GM18867 (cell line): ENCODE data around the gene OR13G1.
A peak's percentile ranks its signal among the peaks of the same experiment; 100 is the strongest.
"Not testable (repeated sequence)": the region's sequence is repeated elsewhere in the genome, so short reads cannot be mapped to it uniquely, and the experiment has no call there.

Experiments
- ATAC-seq: cut with Tn5 transposase; IDR thresholded peaks from one replicate; pipeline ENCODE4 v1.9.1; 2021; ENCODE audit warnings: mild to moderate bottlenecking, moderate library complexity; ENCODE audit not compliant: unreplicated experiment

The OR13G1 gene, protein sequence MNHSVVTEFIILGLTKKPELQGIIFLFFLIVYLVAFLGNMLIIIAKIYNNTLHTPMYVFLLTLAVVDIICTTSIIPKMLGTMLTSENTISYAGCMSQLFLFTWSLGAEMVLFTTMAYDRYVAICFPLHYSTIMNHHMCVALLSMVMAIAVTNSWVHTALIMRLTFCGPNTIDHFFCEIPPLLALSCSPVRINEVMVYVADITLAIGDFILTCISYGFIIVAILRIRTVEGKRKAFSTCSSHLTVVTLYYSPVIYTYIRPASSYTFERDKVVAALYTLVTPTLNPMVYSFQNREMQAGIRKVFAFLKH

GRCh38 chr1:247679639-247680038 is at the start of gene OR13G1:
OR13G1 (minus strand) TSS chr1:247679739; CDS start chr1:247673041, 6,698 bp downstream.
- no peak for ATAC-seq

DNA sequence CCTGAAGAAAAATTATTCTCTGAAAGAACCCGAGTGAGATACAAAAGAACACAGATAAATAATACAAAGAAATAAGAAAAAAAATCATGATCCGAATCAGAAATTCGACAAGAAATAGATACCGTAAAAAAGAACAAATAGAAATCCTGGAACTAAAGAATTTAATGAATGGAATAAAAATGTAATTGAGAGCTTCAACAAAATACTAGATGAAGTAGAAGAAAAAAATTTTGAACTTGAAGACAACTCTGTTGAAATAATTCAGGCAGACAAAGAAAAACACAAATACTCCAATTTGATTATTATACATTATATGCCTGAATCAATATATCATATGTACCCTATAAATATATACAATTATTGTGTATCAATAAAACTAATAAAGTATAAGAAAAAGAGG is 41.7 kb upstream of the OR13G1 start:
- no peak for ATAC-seq

DNA sequence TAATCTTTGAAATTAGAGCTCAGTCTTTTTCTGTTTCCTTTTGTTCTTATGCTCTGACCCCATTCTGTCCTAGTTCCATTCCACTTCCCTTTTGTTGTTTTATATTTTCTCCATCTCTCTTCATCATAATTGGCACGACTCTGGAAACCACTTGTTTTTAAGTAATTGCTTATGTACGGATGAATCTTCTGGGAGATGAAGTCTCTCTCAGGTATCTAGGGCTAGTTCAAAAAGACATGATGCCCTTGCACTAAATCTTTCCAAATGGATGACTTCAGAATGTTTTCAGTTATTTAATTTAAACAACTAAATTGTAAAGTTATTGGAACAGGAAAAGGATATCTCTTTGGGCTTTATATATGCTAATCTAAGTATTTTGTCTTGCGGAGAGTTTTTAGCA is 37.0 kb upstream of the OR13G1 start, which contains the start of gene OR6F1:
OR6F1 (minus strand) TSS at position 101 of the 400 bp plus-strand sequence. CDS start 3,891 bp downstream, outside the sequence.
- ATAC-seq: no peak

GRCh38 chr1:247713753-247714152 is 34.2 kb upstream of the OR13G1 start:
- no peak for ATAC-seq

DNA sequence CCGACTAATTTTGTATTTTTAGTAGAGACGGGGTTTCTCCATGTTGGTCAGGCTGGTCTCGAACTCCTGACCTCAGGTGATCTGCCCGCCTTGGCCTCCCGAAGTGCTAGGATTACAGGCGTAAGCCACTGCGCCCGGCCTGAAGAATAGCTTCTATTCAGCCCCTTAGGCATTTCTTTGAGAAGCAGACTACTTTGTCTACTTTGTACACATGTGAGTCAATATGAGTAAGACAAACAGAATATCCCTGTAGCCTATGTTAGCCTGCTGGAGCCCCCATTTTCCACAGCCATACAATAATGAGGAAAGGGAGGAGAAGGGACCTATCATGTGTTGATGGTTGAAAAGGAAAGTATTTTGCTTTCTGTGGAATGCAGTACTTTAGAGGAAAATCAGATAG is 31.1 kb upstream of the OR13G1 start:
- not testable (repeated sequence) for ATAC-seq

GRCh38 chr1:247701338-247701737 is 21.8 kb upstream of the OR13G1 start:
- ATAC-seq: no peak

DNA sequence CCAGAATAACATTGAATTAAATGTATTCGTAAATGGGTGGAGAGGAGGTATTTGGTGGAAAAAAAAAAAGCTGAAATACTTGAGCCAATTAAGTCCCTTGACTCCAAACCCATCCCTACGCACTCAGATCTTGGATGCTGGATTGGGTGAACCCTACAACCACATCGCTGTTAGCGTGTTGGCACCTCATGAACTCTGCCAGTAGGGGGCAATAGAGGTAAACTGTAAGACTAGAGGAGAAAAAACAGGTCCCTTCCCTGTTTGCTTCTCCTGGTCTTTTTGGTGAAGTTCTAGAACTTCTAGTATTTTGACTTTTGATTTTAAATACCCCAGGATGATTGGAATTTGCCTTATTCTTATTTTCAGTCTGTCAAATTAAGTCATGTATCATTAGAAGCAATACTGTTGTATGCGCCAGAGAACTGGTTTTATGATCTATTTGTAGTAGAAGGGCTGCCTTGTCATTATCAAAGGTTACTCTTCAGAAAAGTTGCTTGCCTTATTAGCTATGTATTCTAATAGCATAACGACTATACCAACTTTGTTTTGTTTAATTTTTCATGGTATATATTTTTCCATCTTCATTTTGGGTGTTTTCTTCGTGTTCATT is 1.9 kb upstream of the OR13G1 start:
- ATAC-seq: peak; percentile 94

DNA sequence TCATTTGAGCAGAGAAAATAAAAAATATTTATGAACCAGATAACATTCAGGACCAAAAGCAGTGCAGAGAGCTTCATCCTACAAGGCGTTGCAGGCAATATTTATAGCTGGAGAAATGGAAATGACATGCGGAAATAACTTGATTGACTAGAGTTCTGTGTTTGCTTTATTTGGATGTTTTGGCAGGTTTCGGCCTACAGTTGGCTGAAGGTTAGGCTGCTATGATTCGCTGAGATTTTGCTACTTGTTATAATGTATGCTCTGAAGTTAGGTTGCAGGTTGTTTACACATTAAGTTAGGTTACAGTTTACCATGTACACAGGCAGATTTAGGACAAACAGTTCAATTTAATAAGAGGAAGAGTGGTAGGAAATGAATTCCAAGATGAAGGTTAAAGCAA is 632 bp upstream of the OR13G1 start:
- ATAC-seq: no peak

GRCh38 chr1:247669225-247669624 is 10.3 kb downstream of the OR13G1 start:
- ATAC-seq: no peak

GRCh38 chr1:247656221-247656875 is 23.2 kb downstream of the OR13G1 start:
- ATAC-seq: no peak

- ATAC-seq: no peak
Measured at GRCh38 chr1:247653040-247653439, 26.5 kb downstream of the OR13G1 start.

- no peak for ATAC-seq
Measured at GRCh38 chr1:247647864-247648263, 31.7 kb downstream of the OR13G1 start.

DNA sequence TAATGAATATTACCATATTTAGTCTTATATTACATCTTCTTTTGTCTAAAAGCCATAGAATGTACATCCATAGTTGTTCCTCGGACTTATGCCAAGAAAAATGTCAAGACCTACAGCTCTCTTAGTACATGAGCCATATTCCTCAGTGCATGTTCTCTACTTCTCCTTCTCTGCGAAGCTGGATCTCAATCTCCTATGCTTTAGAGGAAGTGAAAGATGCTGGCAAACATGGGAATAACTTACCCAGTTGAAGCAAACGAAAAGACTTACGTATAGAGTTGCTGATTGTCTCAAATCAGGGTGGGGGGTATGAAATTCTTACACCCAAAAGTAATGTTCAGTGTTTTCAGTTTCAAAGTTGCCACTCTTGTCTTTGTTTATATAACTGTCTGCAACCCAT is 32.7 kb downstream of the OR13G1 start:
- ATAC-seq: no peak

- ATAC-seq: no peak
Measured at GRCh38 chr1:247642742-247643141, 36.8 kb downstream of the OR13G1 start.

DNA sequence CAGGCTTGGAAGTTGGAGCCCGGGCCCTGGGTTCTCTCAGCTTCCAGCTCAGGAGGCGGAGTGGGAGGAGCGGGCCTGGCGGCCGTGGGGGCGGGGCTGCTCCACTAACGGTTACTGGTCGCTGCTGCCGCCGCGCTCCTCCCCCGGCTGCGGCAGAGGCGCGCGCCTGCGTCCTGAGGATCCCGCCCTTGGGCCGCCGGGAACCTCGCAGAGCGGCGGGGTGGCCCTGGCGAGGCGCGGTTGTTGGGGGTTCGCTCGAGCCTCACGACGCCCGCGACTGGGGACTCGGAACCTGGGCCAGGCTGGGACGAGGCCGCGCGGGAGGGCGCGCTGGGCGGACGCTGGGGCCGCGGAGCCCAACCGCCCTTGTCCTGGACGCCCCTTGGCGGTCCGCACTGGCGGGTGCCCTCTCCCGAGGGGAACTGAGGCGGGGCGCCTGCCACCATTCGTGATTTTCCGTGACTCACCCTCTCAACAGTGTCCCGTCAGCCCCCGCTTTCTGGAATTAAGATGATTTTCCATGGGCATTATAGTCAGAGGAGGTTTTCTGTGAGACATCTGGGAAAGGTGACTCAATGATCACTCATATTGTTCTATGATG is 40.1 kb downstream of the OR13G1 start:
- no peak for ATAC-seq

DNA sequence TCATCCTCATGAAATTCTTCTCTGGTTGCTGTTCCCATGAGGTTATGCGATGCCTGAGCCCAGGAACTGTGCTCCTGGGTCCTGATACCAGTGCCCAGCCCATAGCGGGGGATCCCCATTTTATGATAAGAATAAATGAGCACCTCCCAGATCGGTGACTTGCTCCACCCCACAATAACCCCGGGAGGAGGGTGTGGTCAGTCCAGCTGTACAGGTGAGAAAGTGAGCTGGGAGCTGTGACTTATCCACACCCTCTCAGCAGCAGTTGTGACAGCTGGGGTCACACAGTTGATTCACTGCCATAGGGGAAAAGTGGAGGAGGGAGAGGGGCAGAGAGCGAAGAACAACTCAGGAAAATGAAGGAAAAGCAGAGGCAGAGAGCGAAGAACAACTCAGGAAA is 40.8 kb downstream of the OR13G1 start:
- no peak for ATAC-seq

DNA sequence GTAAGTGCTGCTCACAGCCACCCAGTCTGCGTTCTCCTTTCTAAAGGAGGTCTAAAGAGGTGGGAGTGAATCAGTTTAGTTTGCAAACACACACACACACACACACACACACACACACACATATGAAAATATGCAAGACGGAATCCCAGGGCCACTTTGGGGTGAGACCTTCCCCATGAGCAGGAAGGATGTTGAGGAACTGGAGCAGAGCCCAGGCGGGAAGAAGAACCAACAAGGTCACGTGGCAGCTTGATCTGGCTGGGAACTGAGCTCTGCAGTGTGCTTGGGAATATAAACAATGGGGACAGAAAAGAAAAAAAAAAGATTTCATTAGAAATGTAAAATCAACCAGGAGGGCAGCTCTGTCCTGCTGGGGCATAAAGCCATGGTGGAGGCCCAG is 41.5 kb downstream of the OR13G1 start:
- ATAC-seq: no peak

DNA sequence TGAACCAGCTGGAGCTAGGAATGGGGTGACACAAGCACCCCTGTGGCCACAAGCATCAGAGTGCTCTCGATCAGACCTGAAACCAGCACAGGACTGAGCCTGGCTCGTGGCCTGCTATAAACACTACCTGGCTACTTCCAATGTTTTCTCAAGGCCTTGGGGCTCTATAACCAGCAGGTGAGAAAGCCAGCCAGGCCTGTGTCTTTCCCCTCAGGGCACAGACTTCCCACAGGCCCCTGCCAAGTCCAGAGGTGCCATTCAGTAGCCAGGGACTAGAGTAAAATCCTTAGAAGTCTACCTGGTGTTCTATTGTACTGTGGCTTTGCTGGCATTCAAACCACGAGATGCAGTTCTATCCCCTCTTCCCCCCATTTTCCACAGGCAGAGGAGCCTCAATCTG is 51.6 kb downstream of the OR13G1 start:
- ATAC-seq: no peak
